SKM-1 (cell line): Measurements from ENCODE around the gene MACROD2.
"Not testable (repeated sequence)": the region's sequence is repeated elsewhere in the genome, so short reads cannot be mapped to it uniquely, and the experiment has no call there.

Experiments
- DNase-seq: peaks from one replicate; lab custom pipeline; 2025; ENCODE audit not compliant: unreplicated experiment; lab: John Stamatoyannopoulos, UW

Gene MACROD2

DNA sequence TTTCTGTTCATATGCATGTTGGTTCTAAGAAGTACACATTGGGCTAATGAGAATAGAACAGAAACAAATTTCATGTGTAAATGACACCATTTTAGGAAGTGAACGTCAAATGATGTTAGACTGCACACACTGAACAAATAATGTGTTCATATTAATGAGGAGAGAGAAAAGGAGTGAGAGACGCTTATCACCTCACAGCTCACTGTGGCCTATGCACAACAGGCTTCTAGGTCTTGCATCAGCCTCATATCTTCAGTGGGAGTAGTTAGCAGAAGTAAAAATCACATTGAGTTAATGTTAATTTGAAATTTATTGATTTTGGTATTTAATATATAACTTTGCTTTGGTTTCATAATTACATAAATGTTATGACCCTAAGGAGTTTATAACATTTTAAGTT, 454.9 kb downstream of the MACROD2 start:
- no peak for DNase-seq

DNA sequence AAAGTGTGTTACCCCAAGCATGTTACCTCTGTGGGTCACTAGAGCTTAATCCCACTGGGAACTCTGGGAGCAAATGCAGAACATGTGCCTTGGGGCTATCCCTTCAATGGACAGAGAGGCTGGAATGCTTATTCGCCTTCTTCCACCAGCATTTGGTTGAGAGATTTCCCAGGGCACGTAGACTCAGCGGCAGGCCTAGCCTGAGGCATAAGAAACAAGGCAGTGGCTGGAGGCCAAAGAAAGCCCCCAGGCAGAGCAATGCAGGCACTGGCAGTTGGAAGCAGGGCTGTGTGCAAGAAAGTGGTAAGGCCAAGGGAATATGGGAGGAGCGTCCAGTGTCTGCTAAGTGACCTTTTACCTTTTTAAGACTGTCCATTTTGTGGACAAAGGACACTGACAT, 456.1 kb downstream of the MACROD2 start:
- DNase-seq = no peak

DNA sequence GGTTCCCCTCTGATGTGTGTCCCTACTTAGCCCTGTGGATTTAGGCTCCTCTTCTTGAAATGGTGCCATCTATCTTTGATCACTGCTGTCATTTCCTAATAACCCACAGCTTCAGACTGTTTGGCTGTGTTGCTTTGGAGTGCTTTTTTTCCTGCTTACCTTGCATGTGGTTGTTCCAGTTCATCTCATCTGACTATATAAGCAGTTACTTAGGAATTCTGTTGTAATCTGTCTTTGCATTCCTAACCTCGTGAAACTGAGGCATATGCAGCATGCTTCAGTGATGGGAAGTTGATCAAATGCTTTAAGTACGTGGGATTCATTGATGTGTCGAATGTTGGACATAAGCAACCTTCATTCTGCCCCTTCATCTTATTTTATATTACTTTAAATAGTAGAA, 457.9 kb downstream of the MACROD2 start:
- no peak for DNase-seq

DNA sequence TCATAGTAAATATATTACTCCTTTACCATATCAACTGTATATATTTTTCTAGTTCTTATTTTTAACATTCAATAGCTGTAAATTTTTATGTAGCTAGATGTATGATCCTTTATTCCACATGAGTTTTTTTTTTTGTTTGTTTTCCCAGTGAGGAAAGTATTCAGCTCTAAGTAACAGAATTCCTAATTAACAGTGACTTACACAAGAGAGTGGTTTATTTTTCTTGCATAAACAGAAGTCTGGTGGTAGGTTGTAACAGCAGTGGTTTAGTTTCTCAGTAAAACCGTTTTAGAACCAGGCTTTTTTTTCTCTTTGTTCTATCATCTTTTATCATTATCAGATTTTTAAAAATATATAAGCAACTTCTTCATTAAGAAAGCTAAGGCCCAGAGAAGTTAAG, 459.0 kb downstream of the MACROD2 start:
- DNase-seq = no peak

DNA sequence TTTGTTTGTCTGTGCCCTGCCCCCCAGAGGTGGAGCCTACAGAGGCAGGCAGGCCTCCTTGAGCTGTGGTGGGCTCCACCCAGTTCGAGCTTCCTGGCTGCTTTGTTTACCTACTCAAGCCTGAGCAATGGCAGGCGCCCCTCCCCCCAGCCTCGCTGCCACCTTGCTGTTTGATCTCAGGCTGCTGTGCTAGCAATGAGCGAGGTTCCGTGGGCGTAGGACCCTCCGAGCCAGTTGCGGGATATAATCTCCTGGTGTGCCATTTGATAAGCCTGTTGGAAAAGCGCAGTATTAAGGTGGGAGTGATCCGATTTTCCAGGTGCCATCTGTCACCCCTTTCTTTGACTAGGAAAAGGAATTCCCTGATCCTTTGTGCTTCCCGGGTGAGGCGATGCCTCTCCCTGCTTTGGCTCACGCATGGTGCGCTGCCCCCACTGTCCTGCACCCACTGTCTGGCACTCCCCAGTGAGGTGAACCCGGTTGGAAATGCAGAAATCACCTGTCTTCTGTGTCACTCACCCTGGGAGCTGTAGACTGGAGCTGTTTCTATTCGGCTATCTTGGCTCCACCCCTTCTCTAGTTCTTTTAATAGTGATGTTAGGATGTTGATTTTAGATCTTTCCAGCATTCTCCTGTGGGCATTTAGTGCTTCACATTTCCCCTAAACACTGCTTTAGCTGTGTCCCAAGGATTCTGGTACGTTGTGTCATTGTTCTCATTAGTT, 471.9 kb downstream of the MACROD2 start:
- not testable (repeated sequence) for DNase-seq

DNA sequence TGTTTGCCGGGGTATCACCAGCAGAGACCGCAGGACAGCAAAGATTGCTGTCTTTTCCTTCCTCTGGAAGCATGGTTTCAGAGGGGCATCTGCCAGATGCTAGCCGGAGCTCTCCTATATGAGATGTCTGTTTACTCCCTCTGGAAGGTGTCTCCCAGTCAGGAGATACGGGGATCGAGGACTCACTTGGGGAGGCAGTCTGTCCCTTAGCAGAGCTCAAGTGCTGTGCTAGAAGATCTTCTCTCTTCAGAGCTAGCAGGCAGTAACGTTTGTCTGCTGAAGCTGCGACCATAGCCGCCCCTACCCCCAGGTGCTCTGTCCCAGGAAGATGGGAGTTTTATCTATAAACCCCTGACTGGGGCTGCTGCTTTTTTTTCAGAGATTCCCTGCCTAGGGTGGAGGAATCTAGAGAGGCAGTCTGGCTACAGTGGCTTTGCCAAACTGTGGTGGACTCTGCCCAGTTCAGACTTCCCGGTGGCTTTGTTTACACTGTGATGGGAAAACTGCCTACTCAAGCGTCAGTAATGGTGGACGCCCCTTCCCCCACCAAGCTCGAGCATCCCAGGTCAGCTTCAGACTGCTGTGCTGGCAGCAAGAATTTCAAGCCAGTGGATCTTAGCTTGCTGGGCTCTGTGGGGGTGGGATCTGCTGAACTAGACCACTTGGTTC, 475.0 kb downstream of the MACROD2 start:
- no peak for DNase-seq

DNA sequence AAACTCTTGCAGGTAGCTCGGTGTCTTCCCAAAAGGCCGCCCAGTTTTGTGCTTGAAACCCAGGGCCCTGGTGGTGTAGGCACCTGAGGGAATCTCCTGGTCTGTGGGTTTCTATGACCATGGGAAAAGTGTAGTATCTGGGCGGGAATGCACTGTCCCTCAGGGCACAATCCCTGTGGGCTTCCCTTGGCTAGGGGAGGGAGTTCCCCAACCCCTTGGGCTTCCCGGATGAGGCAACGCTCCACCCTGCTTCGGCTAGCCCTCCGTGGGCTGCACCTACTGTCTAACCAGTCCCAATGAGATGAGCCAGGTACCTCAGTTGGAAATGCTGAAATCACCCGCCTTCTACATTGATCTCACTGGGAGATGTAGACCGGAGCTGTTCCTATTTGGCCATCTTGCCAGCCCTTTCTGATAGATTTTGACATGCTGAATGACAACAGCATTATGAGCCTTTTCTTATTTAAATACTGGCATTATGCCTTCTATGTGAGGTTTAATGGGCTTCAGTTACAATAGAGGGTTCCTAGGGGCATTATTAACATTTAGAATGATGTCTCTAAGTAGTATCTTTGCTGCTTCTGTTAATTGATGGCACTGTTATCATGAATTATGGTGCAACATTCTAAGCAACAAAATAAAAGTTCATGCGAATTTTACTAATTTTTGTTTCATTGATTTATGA, 475.8 kb downstream of the MACROD2 start:
- DNase-seq = no peak

DNA sequence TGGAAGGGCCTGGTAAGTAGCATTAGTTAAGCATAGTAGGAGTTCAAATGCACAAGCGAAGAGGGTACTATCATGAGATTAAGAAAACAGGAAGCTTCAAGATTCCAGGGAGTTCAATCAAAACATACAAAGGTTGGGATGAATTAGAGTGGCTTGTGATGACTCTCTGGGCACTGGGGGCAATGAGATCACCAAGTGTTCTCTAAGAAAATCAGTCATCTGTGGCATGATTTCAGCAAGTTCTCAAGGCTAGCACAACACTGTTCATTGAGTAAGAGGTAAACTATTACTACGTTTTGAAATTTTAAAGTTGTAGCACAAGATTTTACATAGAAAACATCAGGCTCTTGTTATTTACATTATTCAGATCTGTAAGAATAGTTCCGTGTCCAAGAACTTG, 481.8 kb downstream of the MACROD2 start:
- DNase-seq = no peak

DNA sequence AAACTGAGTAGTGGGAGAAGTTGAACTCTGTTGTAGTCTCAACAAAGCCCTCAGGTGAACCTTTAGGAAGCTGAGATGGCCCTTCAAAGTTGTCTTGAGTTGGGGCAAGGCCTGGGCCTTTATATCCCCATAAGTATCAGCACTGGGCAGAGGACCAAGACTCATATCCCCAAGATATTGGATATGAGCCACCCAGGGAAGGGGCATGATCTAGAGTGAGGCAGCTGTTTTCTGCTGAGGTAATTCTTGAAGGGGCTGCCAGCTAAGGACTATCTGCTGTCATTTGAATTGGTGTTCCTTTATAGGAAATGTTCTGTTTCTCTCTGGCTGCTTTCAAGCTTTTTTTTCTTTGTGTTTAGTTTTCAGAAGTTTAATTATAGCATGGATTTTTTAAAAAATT, 482.8 kb downstream of the MACROD2 start:
- DNase-seq = no peak

DNA sequence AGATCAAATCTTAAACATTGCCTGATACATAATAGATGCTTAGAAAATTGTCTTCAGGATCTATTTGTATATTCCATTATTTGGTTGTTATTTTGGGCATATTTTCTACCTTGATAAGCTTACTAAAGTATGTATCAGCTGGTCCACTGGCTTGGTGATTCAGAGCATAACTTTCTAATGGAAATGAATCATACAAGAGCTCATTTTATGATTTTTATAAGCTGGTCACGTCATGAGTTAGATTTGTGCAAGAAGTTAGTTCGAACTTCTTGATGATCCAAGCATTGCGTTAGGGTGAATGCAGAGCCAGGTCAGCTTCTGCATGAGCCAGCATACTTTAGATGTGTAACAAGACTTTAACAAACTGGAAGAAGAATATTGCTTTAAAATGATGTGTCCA, 486.5 kb downstream of the MACROD2 start:
- DNase-seq = no peak

DNA sequence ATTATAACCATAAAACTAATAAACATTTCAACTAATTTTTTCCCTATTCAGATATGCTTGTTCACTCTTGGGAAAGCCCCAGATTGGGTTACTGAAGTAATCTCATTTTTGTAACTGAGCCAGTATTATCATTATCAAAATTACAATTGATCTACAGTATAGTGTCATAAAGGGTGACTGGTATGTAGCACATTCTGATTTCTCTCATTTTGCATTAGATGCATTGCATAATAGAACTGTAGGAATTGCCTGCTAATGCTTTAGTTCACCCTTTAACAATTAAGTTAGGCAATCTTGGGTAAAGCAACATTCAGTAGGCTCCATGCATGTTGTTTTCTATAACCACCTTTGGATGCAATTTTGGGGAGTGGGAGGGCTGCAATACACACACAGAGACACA, 492.9 kb downstream of the MACROD2 start:
- no peak for DNase-seq

DNA sequence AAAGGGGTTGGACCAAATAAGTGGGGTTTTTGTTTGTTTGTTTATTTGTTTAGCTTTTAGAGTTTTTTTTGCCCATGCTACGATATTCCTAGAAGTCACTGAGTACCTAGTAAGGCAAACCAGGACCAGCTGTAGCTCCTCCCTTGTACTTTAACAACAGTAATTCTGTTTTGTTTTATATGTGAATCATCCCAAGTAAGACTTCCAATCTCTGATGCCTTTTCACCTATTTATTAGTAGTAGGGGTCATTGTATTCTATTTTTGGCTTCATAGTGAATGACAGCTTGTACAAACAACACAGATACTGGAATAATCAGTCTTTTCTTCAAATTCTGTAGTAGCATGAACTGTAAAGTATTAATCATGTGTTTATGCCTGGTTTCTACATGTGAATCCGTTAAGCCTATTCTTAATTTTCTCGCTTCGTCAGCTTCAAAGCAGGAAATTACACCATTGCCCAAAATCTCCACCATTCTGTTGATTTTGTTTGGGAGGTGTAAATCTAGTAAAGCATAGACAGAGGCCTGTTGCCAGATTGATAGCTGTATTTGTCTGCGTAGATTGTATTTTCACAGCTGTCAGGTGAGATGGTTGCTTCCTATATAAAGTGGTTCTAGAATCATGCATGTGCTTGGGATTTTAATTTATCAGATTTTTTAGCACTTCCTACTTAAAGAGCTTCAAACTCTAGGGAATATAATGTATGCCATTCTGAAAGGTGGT, 493.6 kb downstream of the MACROD2 start:
- no peak for DNase-seq

DNA sequence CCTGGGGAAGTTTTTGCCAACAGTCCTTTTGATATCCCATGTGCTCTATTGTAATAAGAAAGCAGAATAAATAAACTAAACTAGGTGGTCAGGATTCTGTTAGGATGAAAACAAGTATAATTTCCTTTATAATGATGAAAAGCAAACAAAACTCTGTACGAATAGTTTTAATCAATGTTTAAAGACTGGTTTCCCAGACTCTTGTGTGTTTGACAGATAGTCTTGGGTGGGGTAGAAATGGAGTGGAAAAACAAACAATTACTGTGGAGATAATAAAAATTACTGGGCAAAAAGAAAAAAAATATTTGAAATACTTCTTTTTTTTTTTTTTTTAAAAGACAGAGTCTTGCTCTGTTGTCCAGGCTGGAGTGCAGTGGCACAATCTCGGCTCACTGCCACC, 494.2 kb downstream of the MACROD2 start:
- no peak for DNase-seq

DNA sequence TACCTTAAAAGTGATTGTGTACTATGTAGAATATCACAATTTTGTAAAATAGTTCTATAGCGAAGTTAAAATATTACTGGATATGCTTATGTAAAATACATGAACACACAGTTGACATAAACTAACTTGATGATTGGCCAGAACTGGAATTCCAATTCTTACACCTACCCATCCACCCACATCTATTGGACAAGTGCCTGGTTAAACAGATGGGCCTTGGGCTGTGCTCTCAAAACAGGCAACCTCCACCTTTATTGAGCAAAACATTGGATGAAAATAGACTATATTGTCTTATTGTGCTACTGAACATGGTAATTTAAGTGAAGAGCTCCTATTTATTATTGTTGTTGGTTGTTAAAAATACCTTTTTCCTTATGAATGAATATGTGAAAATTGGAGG, 496.1 kb downstream of the MACROD2 start:
- DNase-seq = no peak

DNA sequence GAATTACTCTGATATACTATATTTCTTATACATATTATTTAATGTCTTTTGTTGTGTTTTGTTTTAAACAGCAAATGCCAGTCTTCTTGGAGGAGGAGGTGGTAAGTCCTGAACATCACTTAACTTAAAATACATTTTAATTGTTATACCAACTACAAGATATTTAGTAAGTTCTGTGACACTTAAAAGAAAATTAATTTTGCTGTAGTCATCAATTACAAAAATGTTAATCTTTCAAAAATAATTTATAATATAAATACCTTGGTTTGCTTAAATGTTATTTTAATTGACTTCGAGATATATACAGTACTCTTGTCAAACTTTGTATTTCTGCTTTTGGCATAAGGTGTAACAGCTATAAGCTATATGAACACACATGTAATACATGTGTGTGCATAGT, 498.1 kb downstream of the MACROD2 start:
- DNase-seq = no peak

DNA sequence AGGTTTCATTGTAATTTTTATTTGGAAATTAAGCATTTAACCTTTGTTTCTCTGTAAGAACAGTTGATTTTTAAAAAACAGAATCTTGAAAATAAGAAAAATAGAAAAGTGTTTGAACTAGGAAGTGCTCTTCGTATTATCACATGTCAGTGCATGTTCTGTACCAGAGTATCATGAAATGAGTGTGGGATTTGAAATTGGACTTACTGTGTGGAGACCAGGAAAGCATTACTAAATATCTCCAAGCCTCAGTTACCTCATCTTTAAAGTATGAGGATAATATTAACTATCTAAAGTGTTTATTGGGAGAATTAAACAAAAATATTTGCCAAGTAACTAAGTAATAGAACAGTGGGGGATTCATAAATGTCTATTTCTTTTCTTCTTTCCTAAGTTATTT, 499.0 kb downstream of the MACROD2 start:
- DNase-seq = no peak

DNA sequence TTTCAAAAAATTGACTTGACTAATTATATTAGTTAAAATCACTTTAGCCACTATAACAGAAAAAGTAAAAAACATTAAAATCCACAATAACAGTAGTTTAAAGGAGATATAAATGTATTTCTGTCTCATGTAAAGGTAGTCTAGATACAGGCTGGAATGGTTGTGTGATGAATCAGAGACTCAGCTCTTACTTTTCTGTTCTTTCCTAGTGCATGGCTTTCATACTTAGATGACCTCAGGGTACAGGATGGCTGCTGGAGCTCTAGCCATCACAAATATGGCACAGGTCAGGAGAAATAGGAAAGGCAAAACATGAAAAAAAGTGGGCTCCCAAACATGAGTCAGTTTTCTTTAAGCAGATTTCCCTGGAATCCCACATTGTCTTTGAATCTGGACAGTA, 499.8 kb downstream of the MACROD2 start:
- DNase-seq = no peak

DNA sequence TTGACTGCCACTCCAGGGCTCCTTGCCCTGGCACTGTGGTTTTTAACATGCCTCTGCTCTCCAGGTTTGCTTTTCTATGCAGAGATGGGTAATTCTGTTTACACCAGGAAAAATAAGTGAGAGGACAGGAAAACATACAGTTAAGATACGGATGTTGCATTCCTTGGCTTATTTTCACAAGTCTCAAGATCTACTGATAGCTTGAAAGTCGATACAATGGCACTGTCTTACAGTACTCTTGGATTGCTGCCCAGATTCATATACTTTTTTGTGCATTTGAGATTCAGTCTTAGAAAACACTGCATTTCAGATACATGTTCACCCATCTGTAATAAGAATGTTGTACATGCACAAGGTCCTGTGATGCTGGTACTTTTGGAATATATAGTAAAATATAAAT, 501.7 kb downstream of the MACROD2 start:
- DNase-seq = no peak

DNA sequence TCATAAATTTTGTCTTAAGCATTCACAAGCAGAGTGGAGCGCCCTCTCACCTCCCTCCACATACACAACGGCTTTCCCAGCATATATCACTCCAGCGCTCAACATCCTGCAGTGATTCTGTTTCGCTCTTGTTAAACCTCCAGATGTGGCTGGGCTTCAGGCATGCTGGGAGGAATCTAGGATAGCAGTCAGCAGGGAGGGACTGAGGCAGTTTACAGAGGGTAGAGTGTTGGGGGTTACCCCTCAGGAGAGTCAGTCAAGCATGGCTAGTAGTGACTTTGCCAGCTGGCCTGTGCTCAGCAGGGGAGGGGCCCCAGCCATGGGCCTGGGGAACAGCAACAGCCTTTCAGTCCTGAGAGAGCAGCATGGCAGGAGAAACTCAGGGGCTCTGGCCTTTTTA, 503.5 kb downstream of the MACROD2 start:
- no peak for DNase-seq

DNA sequence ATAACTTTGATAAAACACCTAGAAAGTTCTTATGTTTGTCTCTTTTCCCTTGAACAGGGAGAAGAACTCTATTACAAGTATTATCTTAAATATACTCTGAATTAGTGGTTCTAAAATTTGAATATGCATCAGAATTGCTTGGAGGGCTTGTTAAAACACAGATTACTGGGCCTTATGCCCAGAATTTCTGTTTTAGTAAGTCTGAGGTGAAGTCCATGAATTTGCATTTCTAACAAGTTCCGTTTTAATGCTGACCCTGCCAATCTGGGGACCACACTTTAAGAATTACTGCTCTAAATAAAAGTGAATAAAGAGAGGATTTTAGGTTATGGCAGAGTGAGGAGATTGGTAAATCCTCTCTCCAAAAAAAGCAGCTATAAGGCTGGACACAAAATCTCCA, 510.2 kb downstream of the MACROD2 start:
- DNase-seq = no peak

DNA sequence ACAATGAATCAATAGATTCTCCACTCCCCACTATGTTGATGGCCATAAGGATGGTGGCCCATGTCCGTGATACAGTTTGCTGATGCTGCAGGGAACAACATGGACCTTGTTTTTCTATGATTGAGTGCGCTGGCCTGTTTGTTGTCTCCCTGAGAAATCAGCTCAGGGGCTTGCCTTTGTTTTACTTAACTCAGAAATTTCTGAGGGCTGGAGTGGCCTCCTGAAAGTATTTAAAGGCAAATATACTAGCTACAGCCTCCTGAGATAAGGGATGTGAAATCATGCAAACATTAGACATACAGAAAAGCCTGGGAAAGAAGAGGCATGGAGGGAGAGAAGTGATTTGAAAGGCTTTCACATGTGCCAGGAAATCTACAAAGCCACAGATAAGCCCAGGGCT, 512.4 kb downstream of the MACROD2 start:
- DNase-seq = no peak

DNA sequence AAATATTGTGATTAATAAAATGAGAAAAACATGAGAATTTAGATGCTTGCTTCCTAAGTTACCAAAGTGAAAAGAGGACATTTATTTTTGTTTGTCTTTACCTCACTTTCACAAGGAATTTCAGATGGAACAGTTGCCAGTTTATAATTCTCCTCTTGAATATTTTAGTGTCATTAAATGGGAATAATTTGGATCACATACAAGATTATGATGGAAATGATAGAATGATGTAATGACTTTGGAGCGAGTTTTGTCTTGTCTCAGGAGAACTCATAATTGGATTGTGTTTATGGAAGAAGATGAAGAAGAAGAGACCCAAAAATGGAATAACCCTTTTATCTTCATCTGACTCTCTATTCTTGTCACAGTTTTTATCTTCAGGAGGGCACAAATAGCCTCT, 515.0 kb downstream of the MACROD2 start:
- no peak for DNase-seq
